Epithelial cell of proximal tubule (primary cell): ENCODE measurements around the gene KCNQ1. TPM values are rescaled to one million over a fixed set of nuclear protein-coding genes. Genes with fewer than 3 reads are reported as not detected.

Experiments used
- DNase-seq: peaks from one replicate; pipeline ENCODE4 v3.0.0-alpha.2; 2011; ENCODE audit warnings: low read depth
- H3K4me3 ChIP-seq: 2 replicates; pipeline ENCODE4 v1.5.1; 2011; ENCODE audit warnings: low read depth, mild to moderate bottlenecking, low read length
- CTCF ChIP-seq: conservative IDR thresholded peaks from 2 replicates; pipeline ENCODE4 v1.5.1; 2012; ENCODE audit warnings: low read depth, mild to moderate bottlenecking, low read length
- total RNA-seq: library from RNA; depleted of rRNA; stranded (reverse); fragments of >200 nt; gene quantifications from 2 replicates; pipeline ENCODE4 v1.2.3, GENCODE V29; 2015

KCNQ1 gene
- total RNA-seq, 1 donor from 2014 or later: 0.46 TPM

GRCh38 chr11:2584434-2584811 lies 139.6 kb downstream of the KCNQ1 start:
- H3K4me3 ChIP-seq: no peak overlapping the region
- no peak for TF ChIP-seq CTCF
- DNase-seq: no peak

GRCh38 chr11:2584812-2585565 lies 140.2 kb downstream of the KCNQ1 start:
- no peak for TF ChIP-seq CTCF
- DNase-seq: no peak
- no peak overlapping the region for H3K4me3 ChIP-seq

- no peak for DNase-seq
- H3K4me3 ChIP-seq: no peak overlapping the region
- TF ChIP-seq CTCF: no peak
Measured at GRCh38 chr11:2585566-2586086, 140.8 kb downstream of the KCNQ1 start.

- no peak for DNase-seq
- TF ChIP-seq CTCF: no peak
- H3K4me3 ChIP-seq: no peak overlapping the region
Measured at GRCh38 chr11:2586087-2586792, 141.4 kb downstream of the KCNQ1 start.

GRCh38 chr11:2586793-2587131 lies 142.0 kb downstream of the KCNQ1 start:
- no peak for DNase-seq
- no peak overlapping the region for H3K4me3 ChIP-seq
- no peak for TF ChIP-seq CTCF

GRCh38 chr11:2587132-2587930 lies 142.5 kb downstream of the KCNQ1 start:
- TF ChIP-seq CTCF: no peak
- DNase-seq: no peak
- H3K4me3 ChIP-seq: no peak overlapping the region
